ENCODE measurements around the gene RAB11A. TPM values are rescaled to one million over a fixed set of nuclear protein-coding genes. Genes with fewer than 3 reads are reported as not detected.

Gene RAB11A
- total and polyA plus RNA-seq, 9 of the 15 experiments (the other 6 are each of a cell fraction or from before 2014, with no cell fraction given), result 129 to 369 (median 245) TPM

DNA sequence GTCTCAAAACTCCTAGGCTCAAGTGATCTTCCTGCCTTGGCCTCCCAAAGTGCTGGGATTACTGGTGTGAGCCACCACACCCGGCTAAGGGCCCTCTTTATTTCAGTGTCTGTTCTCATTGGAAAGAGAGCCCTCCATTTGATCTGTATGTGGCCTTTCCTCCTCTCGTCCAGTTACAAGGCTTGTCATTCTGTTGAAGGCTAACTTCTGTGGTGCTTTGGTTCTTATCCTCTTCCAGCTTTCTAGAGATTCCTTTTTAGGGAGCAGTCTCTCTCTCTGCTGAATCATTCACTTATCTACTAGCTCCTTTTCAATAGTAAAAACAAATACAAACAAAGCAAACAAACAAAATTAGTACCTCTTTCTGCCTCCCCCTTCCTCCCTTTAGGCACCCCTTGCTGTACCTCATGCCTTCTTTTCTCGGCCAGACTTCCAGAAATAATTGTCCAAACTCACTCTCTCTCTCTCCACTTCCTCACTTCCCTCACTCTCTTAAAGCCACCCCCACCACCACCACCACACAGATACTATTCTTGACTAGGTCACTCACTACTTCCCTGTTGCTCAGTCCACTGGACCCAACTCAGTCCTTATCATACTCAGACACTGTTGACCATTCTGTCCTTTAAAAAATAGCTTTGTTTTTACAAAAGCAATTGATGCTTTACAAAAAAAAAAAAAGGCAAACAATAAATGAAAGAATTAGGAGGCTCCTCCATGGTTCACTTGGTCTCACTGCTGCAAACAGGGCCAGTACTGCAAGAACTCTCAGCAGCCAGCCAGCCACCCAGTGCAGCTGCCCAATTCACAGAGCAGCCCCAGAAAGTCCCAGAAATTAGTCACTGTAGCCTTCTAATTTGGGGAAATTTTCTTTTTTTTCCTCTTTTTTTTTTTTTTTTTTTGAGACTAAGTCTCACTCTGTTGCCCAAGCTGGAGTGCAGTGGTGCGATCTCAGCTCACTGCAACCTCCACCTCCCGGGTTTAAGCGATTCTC, 31.7 kb upstream of the RAB11A start (continued):
- TF ChIP-seq MTA3 (IDR thresholded peaks at IDR 0.05; ENCODE audit: borderline replicate concordance) (peak; percentile 70; the same call in 1 of the 2 replicates), CBFA2T2 (conservative IDR thresholded peaks at IDR 0.05) (no peak; the same call in 1 of the 2 replicates), ARID2 (IDR thresholded peaks at IDR 0.05) (peak; percentile 82), KLF13 (tag; IDR thresholded peaks at IDR 0.05; ENCODE audit: borderline replicate concordance, low read depth) (no peak), NBN (IDR thresholded peaks at IDR 0.05; ENCODE audit: low read depth) (peak; percentile 97), ETV1 (tag; conservative IDR thresholded peaks at IDR 0.05; ENCODE audit: low read depth) (peak; percentile 64), SPI1 (IDR thresholded peaks at IDR 0.05; ENCODE audit: borderline replicate concordance, low read depth, low read length) (peak; percentile 94), PHF21A (IDR thresholded peaks at IDR 0.05; ENCODE audit: borderline replicate concordance, low read depth) (peak; percentile 23; the same call in 1 of the 2 replicates), CHD4 (IDR thresholded peaks at IDR 0.05; ENCODE audit: insufficient read depth, insufficient replicate concordance, low read depth, low read length, poor library complexity, severe bottlenecking) (no peak), HLTF (IDR thresholded peaks at IDR 0.05) (peak; percentile 84), DDX20 (tag; IDR thresholded peaks at IDR 0.05; ENCODE audit: low read depth) (no peak), CBX8 (IDR thresholded peaks at IDR 0.05; ENCODE audit: borderline replicate concordance, extremely low read depth, low read depth, low read length, poor library complexity, severe bottlenecking) (no peak), CHD1 (IDR thresholded peaks at IDR 0.05; ENCODE audit: low read length) (no peak), DIDO1 (tag; IDR thresholded peaks at IDR 0.05; ENCODE audit: low read depth) (no peak; the same call in 1 of the 2 replicates), TFAM (CRISPR knock-in tag; conservative IDR thresholded peaks at IDR 0.05) (no peak), GABPB1 (CRISPR knock-in tag; IDR thresholded peaks at IDR 0.05) (no peak)
- TF ChIP-seq, protein P1, sequence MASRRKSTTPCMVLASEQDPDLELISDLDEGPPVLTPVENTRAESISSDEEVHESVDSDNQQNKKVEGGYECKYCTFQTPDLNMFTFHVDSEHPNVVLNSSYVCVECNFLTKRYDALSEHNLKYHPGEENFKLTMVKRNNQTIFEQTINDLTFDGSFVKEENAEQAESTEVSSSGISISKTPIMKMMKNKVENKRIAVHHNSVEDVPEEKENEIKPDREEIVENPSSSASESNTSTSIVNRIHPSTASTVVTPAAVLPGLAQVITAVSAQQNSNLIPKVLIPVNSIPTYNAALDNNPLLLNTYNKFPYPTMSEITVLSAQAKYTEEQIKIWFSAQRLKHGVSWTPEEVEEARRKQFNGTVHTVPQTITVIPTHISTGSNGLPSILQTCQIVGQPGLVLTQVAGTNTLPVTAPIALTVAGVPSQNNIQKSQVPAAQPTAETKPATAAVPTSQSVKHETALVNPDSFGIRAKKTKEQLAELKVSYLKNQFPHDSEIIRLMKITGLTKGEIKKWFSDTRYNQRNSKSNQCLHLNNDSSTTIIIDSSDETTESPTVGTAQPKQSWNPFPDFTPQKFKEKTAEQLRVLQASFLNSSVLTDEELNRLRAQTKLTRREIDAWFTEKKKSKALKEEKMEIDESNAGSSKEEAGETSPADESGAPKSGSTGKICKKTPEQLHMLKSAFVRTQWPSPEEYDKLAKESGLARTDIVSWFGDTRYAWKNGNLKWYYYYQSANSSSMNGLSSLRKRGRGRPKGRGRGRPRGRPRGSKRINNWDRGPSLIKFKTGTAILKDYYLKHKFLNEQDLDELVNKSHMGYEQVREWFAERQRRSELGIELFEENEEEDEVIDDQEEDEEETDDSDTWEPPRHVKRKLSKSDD (conservative IDR thresholded peaks at IDR 0.05; ENCODE audit: low read length), result no peak
- TF ChIP-seq, protein P2, sequence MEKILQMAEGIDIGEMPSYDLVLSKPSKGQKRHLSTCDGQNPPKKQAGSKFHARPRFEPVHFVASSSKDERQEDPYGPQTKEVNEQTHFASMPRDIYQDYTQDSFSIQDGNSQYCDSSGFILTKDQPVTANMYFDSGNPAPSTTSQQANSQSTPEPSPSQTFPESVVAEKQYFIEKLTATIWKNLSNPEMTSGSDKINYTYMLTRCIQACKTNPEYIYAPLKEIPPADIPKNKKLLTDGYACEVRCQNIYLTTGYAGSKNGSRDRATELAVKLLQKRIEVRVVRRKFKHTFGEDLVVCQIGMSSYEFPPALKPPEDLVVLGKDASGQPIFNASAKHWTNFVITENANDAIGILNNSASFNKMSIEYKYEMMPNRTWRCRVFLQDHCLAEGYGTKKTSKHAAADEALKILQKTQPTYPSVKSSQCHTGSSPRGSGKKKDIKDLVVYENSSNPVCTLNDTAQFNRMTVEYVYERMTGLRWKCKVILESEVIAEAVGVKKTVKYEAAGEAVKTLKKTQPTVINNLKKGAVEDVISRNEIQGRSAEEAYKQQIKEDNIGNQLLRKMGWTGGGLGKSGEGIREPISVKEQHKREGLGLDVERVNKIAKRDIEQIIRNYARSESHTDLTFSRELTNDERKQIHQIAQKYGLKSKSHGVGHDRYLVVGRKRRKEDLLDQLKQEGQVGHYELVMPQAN (IDR thresholded peaks at IDR 0.05; ENCODE audit: borderline replicate concordance), result peak; percentile 66; the same call in 1 of the 2 replicates
- TF ChIP-seq, protein P3, sequence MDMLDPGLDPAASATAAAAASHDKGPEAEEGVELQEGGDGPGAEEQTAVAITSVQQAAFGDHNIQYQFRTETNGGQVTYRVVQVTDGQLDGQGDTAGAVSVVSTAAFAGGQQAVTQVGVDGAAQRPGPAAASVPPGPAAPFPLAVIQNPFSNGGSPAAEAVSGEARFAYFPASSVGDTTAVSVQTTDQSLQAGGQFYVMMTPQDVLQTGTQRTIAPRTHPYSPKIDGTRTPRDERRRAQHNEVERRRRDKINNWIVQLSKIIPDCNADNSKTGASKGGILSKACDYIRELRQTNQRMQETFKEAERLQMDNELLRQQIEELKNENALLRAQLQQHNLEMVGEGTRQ (CRISPR knock-in tag; IDR thresholded peaks at IDR 0.05), result no peak
- TF ChIP-seq, protein P4, sequence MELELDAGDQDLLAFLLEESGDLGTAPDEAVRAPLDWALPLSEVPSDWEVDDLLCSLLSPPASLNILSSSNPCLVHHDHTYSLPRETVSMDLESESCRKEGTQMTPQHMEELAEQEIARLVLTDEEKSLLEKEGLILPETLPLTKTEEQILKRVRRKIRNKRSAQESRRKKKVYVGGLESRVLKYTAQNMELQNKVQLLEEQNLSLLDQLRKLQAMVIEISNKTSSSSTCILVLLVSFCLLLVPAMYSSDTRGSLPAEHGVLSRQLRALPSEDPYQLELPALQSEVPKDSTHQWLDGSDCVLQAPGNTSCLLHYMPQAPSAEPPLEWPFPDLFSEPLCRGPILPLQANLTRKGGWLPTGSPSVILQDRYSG (tag; conservative IDR thresholded peaks at IDR 0.05; ENCODE audit: low read depth), result no peak

All from K562 (cell line).